GM21825 (cell line): Measurements from ENCODE around the gene KRTAP5-4.

Source experiments
- ATAC-seq: cut with Tn5 transposase; IDR thresholded peaks from one replicate; pipeline ENCODE4 v1.9.1; 2021; ENCODE audit warnings: mild to moderate bottlenecking, moderate library complexity; ENCODE audit not compliant: unreplicated experiment

KRTAP5-4 gene

GRCh38 chr11:1574238-1574932, 47.6 kb downstream of the KRTAP5-4 start:
- no peak for ATAC-seq

- ATAC-seq: no peak
Measured at GRCh38 chr11:1573903-1574237, 48.1 kb downstream of the KRTAP5-4 start.

- ATAC-seq: no peak
Measured at GRCh38 chr11:1573077-1573902, 48.6 kb downstream of the KRTAP5-4 start.

GRCh38 chr11:1572197-1573076, 49.5 kb downstream of the KRTAP5-4 start, which contains the start of gene DUSP8:
Gene DUSP8 (minus strand): TSS chr11:1572271. CDS start chr11:1565826, 6,445 bp downstream.
- peak; percentile 54 for ATAC-seq

- ATAC-seq: no peak
Measured at GRCh38 chr11:1571760-1572196, 50.2 kb downstream of the KRTAP5-4 start.
